NCI-H226 (cell line): Measurements from ENCODE around the gene EMP2.
"Not testable (repeated sequence)": the region's sequence is repeated elsewhere in the genome, so short reads cannot be mapped to it uniquely, and the experiment has no call there.

Source experiments
- DNase-seq: peaks from one replicate; pipeline ENCODE4 v3.0.0-alpha.2; 2015

EMP2 gene

GRCh38 chr16:10579965-10580882, at the start of gene EMP2:
TSS of gene EMP2 (minus strand) at chr16:10580598. CDS start at chr16:10547617, 32,981 bp downstream.
- peak; percentile 70 for DNase-seq

- no peak for DNase-seq
These were observed 49.2 kb upstream of the EMP2 start for GRCh38 chr16:10629592-10629963.

- DNase-seq, result no peak
These were observed 45.4 kb upstream of the EMP2 start for GRCh38 chr16:10625595-10626357.

GRCh38 chr16:10624527-10624926, 44.1 kb upstream of the EMP2 start:
- DNase-seq, result no peak

- no peak for DNase-seq
These were observed 42.7 kb upstream of the EMP2 start for GRCh38 chr16:10623059-10623458.

GRCh38 chr16:10622036-10622921, 41.9 kb upstream of the EMP2 start:
- no peak for DNase-seq

- DNase-seq, result not testable (repeated sequence)
These were observed 41.0 kb upstream of the EMP2 start for GRCh38 chr16:10621216-10621949.

- no peak for DNase-seq
These were observed 39.7 kb upstream of the EMP2 start for GRCh38 chr16:10620120-10620519.

- no peak for DNase-seq
These were observed 39.0 kb upstream of the EMP2 start for GRCh38 chr16:10619271-10619849.

- no peak for DNase-seq
These were observed 38.4 kb upstream of the EMP2 start for GRCh38 chr16:10618710-10619209.

GRCh38 chr16:10617662-10618420, 37.4 kb upstream of the EMP2 start:
- no peak for DNase-seq

GRCh38 chr16:10616756-10617640, 36.6 kb upstream of the EMP2 start:
- peak; percentile 70 for DNase-seq

- DNase-seq, result no peak
These were observed 36.0 kb upstream of the EMP2 start for GRCh38 chr16:10616419-10616755.

GRCh38 chr16:10614685-10615084, 34.3 kb upstream of the EMP2 start:
- DNase-seq, result no peak

GRCh38 chr16:10613785-10614485, 33.5 kb upstream of the EMP2 start:
- no peak for DNase-seq

GRCh38 chr16:10612649-10613179, 32.3 kb upstream of the EMP2 start:
- no peak for DNase-seq

- DNase-seq, result no peak
These were observed 31.5 kb upstream of the EMP2 start for GRCh38 chr16:10611825-10612342.

- no peak for DNase-seq
These were observed 30.2 kb upstream of the EMP2 start for GRCh38 chr16:10610499-10611184.
